H1 (cell line): ENCODE data around the gene CARM1. TPM values are rescaled to one million over a fixed set of nuclear protein-coding genes. Genes with fewer than 3 reads are reported as not detected.

ENCODE experiments used
- SAP30 ChIP-seq: fragments of 300-600 bp; sonication (generic); IDR thresholded peaks from 2 replicates; pipeline ENCODE4 v1.7.1; 2012; ENCODE audit warnings: low read length, moderate library complexity, mild to moderate bottlenecking, inconsistent platforms; ENCODE audit not compliant: insufficient read depth, insufficient replicate concordance
- polyA plus RNA-seq, 7 experiments: library from polyadenylated mRNA; depleted of rRNA in 3 of 7; stranded (reverse) in 5 of 7; unstranded in 2 of 7; fragments of >200 nt in 5 of 7; fragments of 200-250 nt in 2 of 7; gene quantifications; 1 replicate in 5 of 7; 2 replicates in 1 of 7; 4 replicates in 1 of 7; pipeline versions ENCODE4 v1.2.1 to v1.2.3, GENCODE V29; 2011 to 2013; ENCODE audit warnings: missing spikeins in 2 of 7, mixed read lengths in 2 of 7
- total RNA-seq: library from RNA; stranded (reverse); fragmentation: NEBNext Ultra II Directional; extraction: Animal tissue kit (Norgen Biotek cat#: 25700); gene quantifications from 2 replicates; pipeline ENCODE4 v1.2.1, GENCODE V29; 2021

CARM1 gene
- total and polyA plus RNA-seq, 2 of the 8 experiments (the other 6 are each of a cell fraction or from before 2014, with no cell fraction given): 134 to 164 TPM

DNA sequence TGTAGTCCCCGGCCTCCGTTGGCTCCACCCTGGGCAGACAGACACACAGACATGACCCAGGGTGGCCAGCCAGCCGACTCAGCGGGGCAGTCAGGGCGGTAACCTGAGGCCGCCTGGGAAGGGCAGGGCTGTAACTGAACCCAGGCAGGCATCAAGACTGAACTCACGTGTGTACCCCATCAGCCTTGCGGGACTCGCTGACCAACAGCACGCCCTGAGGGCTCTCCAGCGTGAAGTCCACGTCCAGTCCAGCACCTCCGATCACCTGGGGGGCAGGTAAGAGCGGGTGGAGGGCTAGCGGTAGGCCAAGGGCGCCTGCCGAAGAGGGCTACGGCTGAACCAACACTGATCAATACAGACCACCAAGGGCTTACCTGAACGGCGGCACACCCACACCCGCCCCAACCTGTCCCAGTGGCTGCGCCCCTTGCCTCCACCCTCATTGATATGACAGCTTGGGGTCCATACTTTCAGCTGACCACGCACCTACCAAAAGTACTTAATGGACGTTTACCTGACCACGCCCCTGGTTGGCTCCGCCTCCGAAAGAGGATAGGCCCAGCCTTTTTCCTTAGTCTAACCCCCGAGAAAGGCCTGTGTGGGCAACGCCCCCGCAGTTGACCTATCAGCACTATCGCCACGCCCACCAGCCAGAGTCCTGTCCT lies 36.1 kb upstream of the CARM1 start (continued):
- no peak for TF ChIP-seq SAP30
